GM21367 (cell line): ENCODE measurements around the gene HOMER3.
"Not testable (repeated sequence)": the region's sequence is repeated elsewhere in the genome, so short reads cannot be mapped to it uniquely, and the experiment has no call there.

ENCODE experiments used
- ATAC-seq: cut with Tn5 transposase; IDR thresholded peaks from one replicate; pipeline ENCODE4 v1.9.1; 2021; ENCODE audit not compliant: unreplicated experiment

HOMER3 gene

GRCh38 chr19:18903156-18904037 lies 37.6 kb downstream of the HOMER3 start:
- ATAC-seq: no peak

- not testable (repeated sequence) for ATAC-seq
Measured at GRCh38 chr19:18902519-18902918, 38.5 kb downstream of the HOMER3 start.

GRCh38 chr19:18901491-18901890 lies 39.5 kb downstream of the HOMER3 start:
- no peak for ATAC-seq

- no peak for ATAC-seq
Measured at GRCh38 chr19:18900700-18901481, 40.1 kb downstream of the HOMER3 start.

GRCh38 chr19:18899624-18900560 lies 41.1 kb downstream of the HOMER3 start:
- no peak for ATAC-seq

- ATAC-seq: no peak
Measured at GRCh38 chr19:18898607-18899408, 42.2 kb downstream of the HOMER3 start.

GRCh38 chr19:18898081-18898606 lies 42.9 kb downstream of the HOMER3 start:
- no peak for ATAC-seq

GRCh38 chr19:18897094-18898029 lies 43.7 kb downstream of the HOMER3 start:
- no peak for ATAC-seq

- no peak for ATAC-seq
Measured at GRCh38 chr19:18896421-18896841, 44.6 kb downstream of the HOMER3 start.

- no peak for ATAC-seq
Measured at GRCh38 chr19:18895824-18896341, 45.1 kb downstream of the HOMER3 start, which contains the start of gene CERS1. TSS of gene CERS1 (minus strand) at chr19:18896158. CDS start at chr19:18896072, 86 bp downstream.

GRCh38 chr19:18895038-18895823 lies 45.8 kb downstream of the HOMER3 start:
- ATAC-seq: no peak

GRCh38 chr19:18894254-18895037 lies 46.6 kb downstream of the HOMER3 start:
- no peak for ATAC-seq

GRCh38 chr19:18893587-18894253 lies 47.3 kb downstream of the HOMER3 start:
- ATAC-seq: no peak

GRCh38 chr19:18889949-18890745 lies 50.9 kb downstream of the HOMER3 start:
- no peak for ATAC-seq

- ATAC-seq: no peak
Measured at GRCh38 chr19:18886972-18887371, 54.0 kb downstream of the HOMER3 start.
